NCI-H2196 (cell line): ENCODE data around the gene GLCCI1.

Experiments
- DNase-seq: peaks from one replicate; lab custom pipeline; 2025; ENCODE audit not compliant: unreplicated experiment; lab: John Stamatoyannopoulos, UW

GLCCI1 gene

GRCh38 chr7:8126601-8127167 lies 158.1 kb downstream of the GLCCI1 start:
- no peak for DNase-seq

GRCh38 chr7:8128449-8129317 lies 160.1 kb downstream of the GLCCI1 start:
- no peak for DNase-seq

- DNase-seq = no peak
Measured at GRCh38 chr7:8129318-8129659, 160.7 kb downstream of the GLCCI1 start.

- DNase-seq = no peak
Measured at GRCh38 chr7:8130663-8131062, 162.1 kb downstream of the GLCCI1 start.

- DNase-seq = no peak
Measured at GRCh38 chr7:8131694-8132605, 163.4 kb downstream of the GLCCI1 start.

- DNase-seq = no peak
Measured at GRCh38 chr7:8133188-8133848, 164.7 kb downstream of the GLCCI1 start.

- no peak for DNase-seq
Measured at GRCh38 chr7:8134089-8134733, 165.6 kb downstream of the GLCCI1 start.

- DNase-seq = no peak
Measured at GRCh38 chr7:8135417-8135816, 166.8 kb downstream of the GLCCI1 start.

- no peak for DNase-seq
Measured at GRCh38 chr7:8136051-8136730, 167.6 kb downstream of the GLCCI1 start.
